Mammary epithelial cell (primary cell): Measurements from ENCODE around the gene GSKIP.

Source experiments
- EZH2 ChIP-seq: IDR thresholded peaks from 2 replicates; pipeline ENCODE4 v1.6.1; 2012; ENCODE audit warnings: low read length, inconsistent platforms, borderline replicate concordance
- TF ChIP-seq, protein P1 (sequence below), 2 donors: IDR thresholded peaks in 1 of 2; conservative IDR thresholded peaks in 1 of 2; 2 replicates each; pipeline ENCODE4 v1.5.1; 2011 to 2012; ENCODE audit warnings: inconsistent platforms in 2 of 2, low read length in 2 of 2, mild to moderate bottlenecking in 2 of 2, control low read depth in 1 of 2, low read depth in 1 of 2; ENCODE audit not compliant: insufficient read depth in 1 of 2; ENCODE audit errors: extremely low read depth in 1 of 2

- TF ChIP-seq, protein P1, sequence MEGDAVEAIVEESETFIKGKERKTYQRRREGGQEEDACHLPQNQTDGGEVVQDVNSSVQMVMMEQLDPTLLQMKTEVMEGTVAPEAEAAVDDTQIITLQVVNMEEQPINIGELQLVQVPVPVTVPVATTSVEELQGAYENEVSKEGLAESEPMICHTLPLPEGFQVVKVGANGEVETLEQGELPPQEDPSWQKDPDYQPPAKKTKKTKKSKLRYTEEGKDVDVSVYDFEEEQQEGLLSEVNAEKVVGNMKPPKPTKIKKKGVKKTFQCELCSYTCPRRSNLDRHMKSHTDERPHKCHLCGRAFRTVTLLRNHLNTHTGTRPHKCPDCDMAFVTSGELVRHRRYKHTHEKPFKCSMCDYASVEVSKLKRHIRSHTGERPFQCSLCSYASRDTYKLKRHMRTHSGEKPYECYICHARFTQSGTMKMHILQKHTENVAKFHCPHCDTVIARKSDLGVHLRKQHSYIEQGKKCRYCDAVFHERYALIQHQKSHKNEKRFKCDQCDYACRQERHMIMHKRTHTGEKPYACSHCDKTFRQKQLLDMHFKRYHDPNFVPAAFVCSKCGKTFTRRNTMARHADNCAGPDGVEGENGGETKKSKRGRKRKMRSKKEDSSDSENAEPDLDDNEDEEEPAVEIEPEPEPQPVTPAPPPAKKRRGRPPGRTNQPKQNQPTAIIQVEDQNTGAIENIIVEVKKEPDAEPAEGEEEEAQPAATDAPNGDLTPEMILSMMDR (conservative IDR thresholded peaks at IDR 0.05 in 1 of 2, IDR thresholded peaks at IDR 0.05 in 1 of 2; ENCODE audit: extremely low read depth in 1 of 2, insufficient read depth in 1 of 2, low read depth in 1 of 2, low read length in 2 of 2): no peak
- no peak for TF ChIP-seq EZH2
Observed at GRCh38 chr14:96391293-96392118, 28.2 kb downstream of the GSKIP start.
